Astrocyte (in vitro differentiated cells and primary cell): Measurements from ENCODE around the gene BAIAP3.

ENCODE experiments used
- CTCF ChIP-seq: IDR thresholded peaks from 2 replicates; pipeline ENCODE4 v1.5.1; 2011; ENCODE audit warnings: low read depth, mild to moderate bottlenecking, inconsistent platforms, low read length, moderate library complexity; ENCODE audit not compliant: insufficient read depth
- EZH2 ChIP-seq: IDR thresholded peaks from 2 replicates; pipeline ENCODE4 v1.6.1; 2012; ENCODE audit warnings: mild to moderate bottlenecking, low read length, inconsistent platforms; ENCODE audit not compliant: insufficient read depth

- no peak for TF ChIP-seq CTCF
- no peak for TF ChIP-seq EZH2
Observed at GRCh38 chr16:1319041-1319440, 14.4 kb upstream of the BAIAP3 start.
